Lower lobe of right lung (tissue), 2 donors: ENCODE measurements around the gene GXYLT2. TPM values are rescaled to one million over a fixed set of nuclear protein-coding genes. Genes with fewer than 3 reads are reported as not detected.
A peak's percentile ranks its signal among the peaks of the same experiment; 100 is the strongest.

Experiments used
- ATAC-seq, 2 donors: fragments of 200-7000 bp; cut with Tn5 transposase; one replicate each; pipeline ENCODE4 v1.9.1; 2020 to 2022; ENCODE audit warnings: mild to moderate bottlenecking in 2 of 2, moderate library complexity in 2 of 2
- DNase-seq: peaks from one replicate; pipeline ENCODE4 v3.0.0-alpha.2; 2020
- H3K27ac ChIP-seq: fragments of 200-600 bp; one replicate; pipeline ENCODE4 v1.8.0; 2022
- H3K27me3 ChIP-seq: fragments of 200-600 bp; one replicate; pipeline ENCODE4 v1.8.0; 2022; ENCODE audit warnings: low read depth
- H3K36me3 ChIP-seq: fragments of 200-600 bp; one replicate; pipeline ENCODE4 v1.8.0; 2022; ENCODE audit warnings: mild to moderate bottlenecking
- H3K4me1 ChIP-seq: fragments of 200-600 bp; one replicate; pipeline ENCODE4 v1.8.0; 2022
- H3K4me3 ChIP-seq: fragments of 200-600 bp; one replicate; pipeline ENCODE4 v1.8.0; 2022; ENCODE audit warnings: mild to moderate bottlenecking
- H3K9me3 ChIP-seq: fragments of 200-600 bp; one replicate; pipeline ENCODE4 v1.8.0; 2022
- CTCF ChIP-seq: fragments of 200-600 bp; IDR thresholded peaks from one replicate; pipeline ENCODE4 v1.8.0; 2022; ENCODE audit warnings: antibody characterized with exemption, mild to moderate bottlenecking
- intact Hi-C: fragments of 100-400 bp; cut with DNase I; formaldehyde crosslinking; loops from one replicate; pipeline ENCODE4 v1.11.0; 2022
- total RNA-seq: library from RNA; stranded (reverse); fragmentation: NEBNext Ultra II Directional; extraction: Animal tissue kit (Norgen Biotek cat#: 25700); gene quantifications from one replicate; pipeline ENCODE4 v1.2.1, GENCODE V29; 2021
- donor health status: DM: no; HTN: yes; CAD: no; lungs with severe emphysema.

GXYLT2 gene
- total RNA-seq, 1 donor from 2014 or later = 6.7 TPM

- Histone ChIP-seq H3K27me3 (peaks cover 23% of the 10 kb centered on the region), H3K9me3 (no peaks in the 10 kb centered on the region), H3K4me1 (peaks cover 26% of the 10 kb centered on the region), H3K27ac (peak overlapping the region; percentile 55), H3K4me3 (no peak overlapping the region), H3K36me3 (no peaks in the 10 kb centered on the region)
- TF ChIP-seq CTCF = no peak
- ATAC-seq (no peak), DNase-seq (no peak)
- intact Hi-C loops = no loop called here
Observed at GRCh38 chr3:72890166-72890925, 2.5 kb downstream of the GXYLT2 start.

- H3K27me3 ChIP-seq = peaks cover 22% of the 10 kb centered on the region
- no peaks in the 10 kb centered on the region for H3K9me3 ChIP-seq
- intact Hi-C loops = no loop called here
- ATAC-seq (peak; percentile 50), DNase-seq (no peak)
- no peaks in the 10 kb centered on the region for H3K36me3 ChIP-seq
- H3K27ac ChIP-seq = peak overlapping the region; percentile 55
- peaks cover 26% of the 10 kb centered on the region for H3K4me1 ChIP-seq
- TF ChIP-seq CTCF = no peak
- no peak overlapping the region for H3K4me3 ChIP-seq
Observed at GRCh38 chr3:72891053-72891855, 3.4 kb downstream of the GXYLT2 start.

- Histone ChIP-seq H3K4me1 (peaks cover 18% of the 10 kb centered on the region), H3K27me3 (peaks cover 15% of the 10 kb centered on the region), H3K27ac (peak overlapping the region; percentile 21), H3K4me3 (no peak overlapping the region), H3K36me3 (no peaks in the 10 kb centered on the region), H3K9me3 (no peaks in the 10 kb centered on the region)
- intact Hi-C loops = no loop called here
- DNase-seq (no peak), ATAC-seq (peak in 1 of 2 donors; percentile 23)
- no peak for TF ChIP-seq CTCF
Observed at GRCh38 chr3:72892081-72892775, 4.4 kb downstream of the GXYLT2 start.

GRCh38 chr3:72892870-72893269 is 5.0 kb downstream of the GXYLT2 start:
- H3K4me1 ChIP-seq = peaks cover 12% of the 10 kb centered on the region
- no peak for ATAC-seq

More at GRCh38 chr3:72892870-72893269, 5.0 kb downstream of the GXYLT2 start:
- peaks cover 10% of the 10 kb centered on the region for H3K27me3 ChIP-seq
- H3K4me3 ChIP-seq = no peak overlapping the region
- no peaks in the 10 kb centered on the region for H3K36me3 ChIP-seq
- no peak for DNase-seq
- H3K9me3 ChIP-seq = no peaks in the 10 kb centered on the region
- no peak overlapping the region for H3K27ac ChIP-seq
- intact Hi-C loops = no loop called here
- no peak for TF ChIP-seq CTCF
